MM.1S (cell line): Measurements from ENCODE around the gene CARS2.

Experiments used
- DNase-seq: peaks from one replicate; pipeline ENCODE4 v3.0.0-alpha.2; 2015
- H2AFZ ChIP-seq: fragments of 300-600 bp; sonication (generic); 2 replicates; pipeline ENCODE4 v1.6.0; 2016; ENCODE audit warnings: antibody characterized with exemption, low read length
- H3F3A ChIP-seq: fragments of 300-600 bp; sonication (generic); 2 replicates; pipeline ENCODE4 v1.6.1; 2016; ENCODE audit warnings: mild to moderate bottlenecking, antibody characterized with exemption, low read length, moderate library complexity, mixed read lengths; ENCODE audit not compliant: insufficient read depth
- H3K27ac ChIP-seq: fragments of 300-600 bp; sonication (generic); 2 replicates; pipeline ENCODE4 v1.5.1; 2016; ENCODE audit warnings: mild to moderate bottlenecking, low read length
- H3K27me3 ChIP-seq: fragments of 300-600 bp; sonication (generic); replicated peaks from 2 replicates; pipeline ENCODE4 v1.6.0; 2016; ENCODE audit warnings: low read length; ENCODE audit not compliant: insufficient read depth
- H3K36me3 ChIP-seq: fragments of 300-600 bp; sonication (generic); replicated peaks from 2 replicates; pipeline ENCODE4 v1.6.1; 2016; ENCODE audit warnings: mild to moderate bottlenecking, low read length, mixed read lengths; ENCODE audit not compliant: insufficient read depth
- H3K4me1 ChIP-seq: fragments of 300-600 bp; sonication (generic); 2 replicates; pipeline ENCODE4 v1.6.1; 2016; ENCODE audit warnings: low read length, mixed read lengths
- H3K4me2 ChIP-seq: fragments of 300-600 bp; sonication (generic); 2 replicates; pipeline ENCODE4 v1.6.0; 2016; ENCODE audit warnings: low read depth, low read length
- H3K4me3 ChIP-seq: fragments of 300-600 bp; sonication (generic); 2 replicates; pipeline ENCODE4 v1.5.1; 2016; ENCODE audit warnings: low read length, mixed read lengths
- H3K79me2 ChIP-seq: fragments of 300-600 bp; sonication (generic); 2 replicates; pipeline ENCODE4 v1.6.1; 2016; ENCODE audit warnings: mixed run types, low read length, mixed read lengths
- H3K9ac ChIP-seq: fragments of 300-600 bp; sonication (generic); 2 replicates; pipeline ENCODE4 v1.6.1; 2016; ENCODE audit warnings: low read length, mixed read lengths
- H3K9me2 ChIP-seq: fragments of 300-600 bp; sonication (generic); replicated peaks from 2 replicates; pipeline ENCODE4 v1.6.1; 2016; ENCODE audit warnings: mild to moderate bottlenecking, low read length, mixed read lengths; ENCODE audit not compliant: insufficient read depth
- H3K9me3 ChIP-seq: fragments of 300-600 bp; sonication (generic); replicated peaks from 2 replicates; pipeline ENCODE4 v1.6.1; 2016; ENCODE audit warnings: mild to moderate bottlenecking, low read length, mixed read lengths; ENCODE audit not compliant: insufficient read depth
- H4K20me1 ChIP-seq: fragments of 300-600 bp; sonication (generic); 2 replicates; pipeline ENCODE4 v1.6.1; 2016; ENCODE audit warnings: mild to moderate bottlenecking, low read length, moderate library complexity, mixed read lengths; ENCODE audit not compliant: insufficient read depth
- CTCF ChIP-seq: fragments of 300-600 bp; sonication (generic); IDR thresholded peaks from 2 replicates; pipeline ENCODE4 v1.5.1; 2016; ENCODE audit warnings: antibody characterized with exemption, low read length, mixed read lengths
- EZH2 ChIP-seq: fragments of 300-600 bp; sonication (generic); optimal IDR thresholded peaks from 2 replicates; pipeline ENCODE3; 2017; ENCODE audit warnings: low read depth, mild to moderate bottlenecking, antibody characterized with exemption, low read length, mixed read lengths
- EZH2phosphoT487 ChIP-seq: fragments of 300-600 bp; sonication (generic); IDR thresholded peaks from 2 replicates; pipeline ENCODE4 v1.6.1; 2018; ENCODE audit warnings: antibody characterized with exemption, low read length

Gene CARS2

GRCh38 chr13:110646442-110647364 lies 59.2 kb downstream of the CARS2 start:
- Histone ChIP-seq H3K27ac (no peak overlapping the region), H3K9me2 (no peaks in the 10 kb centered on the region), H3K4me1 (no peaks in the 10 kb centered on the region), H3K4me3 (no peak overlapping the region), H3K4me2 (no peak overlapping the region), H3K9me3 (no peaks in the 10 kb centered on the region), H3K27me3 (no peaks in the 10 kb centered on the region), H2AFZ (no peak overlapping the region), H3K79me2 (no peaks in the 10 kb centered on the region), H3K36me3 (no peaks in the 10 kb centered on the region; the same call in 1 of the 2 replicates), H4K20me1 (no peaks in the 10 kb centered on the region), H3F3A (no peaks in the 10 kb centered on the region), H3K9ac (no peak overlapping the region)
- TF ChIP-seq CTCF (no peak), EZH2phosphoT487 (no peak), EZH2 (no peak)
- DNase-seq, result no peak

GRCh38 chr13:110645750-110646149 lies 60.2 kb downstream of the CARS2 start:
- Histone ChIP-seq H2AFZ (no peak overlapping the region), H4K20me1 (no peaks in the 10 kb centered on the region), H3K36me3 (no peaks in the 10 kb centered on the region; the same call in 1 of the 2 replicates), H3K9ac (no peak overlapping the region), H3K27ac (no peak overlapping the region), H3F3A (no peaks in the 10 kb centered on the region), H3K4me1 (no peaks in the 10 kb centered on the region), H3K27me3 (no peaks in the 10 kb centered on the region), H3K79me2 (no peaks in the 10 kb centered on the region), H3K9me3 (no peaks in the 10 kb centered on the region), H3K4me3 (no peak overlapping the region), H3K4me2 (no peak overlapping the region), H3K9me2 (no peaks in the 10 kb centered on the region)
- no peak for TF ChIP-seq CTCF
- no peak for TF ChIP-seq EZH2phosphoT487
- no peak for TF ChIP-seq EZH2
- no peak for DNase-seq

GRCh38 chr13:110644892-110645521 lies 60.9 kb downstream of the CARS2 start:
- TF ChIP-seq EZH2phosphoT487, result no peak
- 0 out of 2 replicates have a peak, but pooled peaks have one; percentile 17 for TF ChIP-seq CTCF
- TF ChIP-seq EZH2, result no peak
- no peaks in the 10 kb centered on the region for H4K20me1 ChIP-seq
- no peaks in the 10 kb centered on the region for H3K27me3 ChIP-seq
- no peak overlapping the region for H3K4me2 ChIP-seq
- H3K36me3 ChIP-seq, result no peaks in the 10 kb centered on the region; the same call in 1 of the 2 replicates
- no peaks in the 10 kb centered on the region for H3K79me2 ChIP-seq
- no peaks in the 10 kb centered on the region for H3K9me2 ChIP-seq
- H3F3A ChIP-seq, result no peaks in the 10 kb centered on the region
- no peaks in the 10 kb centered on the region for H3K4me1 ChIP-seq
- DNase-seq, result peak; percentile 27
- no peak overlapping the region for H3K4me3 ChIP-seq
- H3K9me3 ChIP-seq, result no peaks in the 10 kb centered on the region
- H2AFZ ChIP-seq, result no peak overlapping the region
- no peak overlapping the region for H3K9ac ChIP-seq
- no peak overlapping the region for H3K27ac ChIP-seq
